ENCODE data around the gene IFNL1. TPM values are rescaled to one million over a fixed set of nuclear protein-coding genes. Genes with fewer than 3 reads are reported as not detected.

IFNL1 gene
- total and polyA plus RNA-seq, 9 of the 15 experiments (the other 6 are each of a cell fraction or from before 2014, with no cell fraction given): not detected

DNA sequence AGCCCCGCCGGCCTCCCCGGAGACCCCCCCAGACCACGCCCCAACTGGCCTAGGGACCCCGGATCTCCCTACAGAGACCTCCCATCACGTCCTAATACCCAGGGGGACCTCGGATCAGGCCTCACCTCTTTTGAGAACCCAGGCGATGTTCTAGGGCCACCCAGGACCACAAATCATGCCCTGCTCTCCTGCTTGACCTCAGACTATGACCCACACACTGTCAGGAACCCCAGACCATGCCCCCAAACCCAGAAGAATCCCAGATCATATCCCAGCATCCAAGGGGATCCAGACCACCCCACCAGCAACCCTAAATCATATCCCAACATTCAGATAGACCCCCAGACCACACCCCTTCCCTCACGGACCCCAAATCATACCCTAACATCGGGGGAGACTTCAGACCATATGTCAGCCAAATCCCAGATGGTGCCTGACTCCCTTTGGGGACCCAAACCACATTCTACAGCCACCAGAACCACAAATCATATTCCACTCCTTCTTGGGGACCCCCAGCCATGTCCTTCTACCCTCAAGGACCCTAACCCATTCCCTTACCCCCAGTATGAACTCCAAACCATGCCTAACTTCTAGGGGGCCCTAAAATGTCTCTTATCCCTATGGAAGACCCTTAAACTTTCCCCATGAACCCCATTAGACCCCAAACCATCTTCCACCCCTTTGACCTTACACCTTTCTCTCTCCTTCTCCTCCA is 25.1 kb downstream of the IFNL1 start:
- Histone ChIP-seq H3K9ac (ENCODE audit: insufficient read depth in 1 of 2, low read depth in 2 of 2, low read length in 2 of 2) (no peak overlapping the region; a peak in 1 of 4 replicates), H3K4me2 (ENCODE audit: insufficient read depth, low read length) (peak overlapping the region; percentile 53), H3K27ac (ENCODE audit: extremely low read depth, low read depth, low read length) (no peak overlapping the region), H3K27me3 (ENCODE audit: control insufficient read depth in 2 of 2, insufficient read depth in 2 of 2, low read length in 2 of 2) (no peaks in the 10 kb centered on the region), H4K20me1 (replicated peaks; ENCODE audit: control insufficient read depth, insufficient read depth, low read length) (no peaks in the 10 kb centered on the region), H2AFZ (ENCODE audit: low read depth, low read length) (peak overlapping the region; percentile 78), H3K9me1 (ENCODE audit: control insufficient read depth, insufficient read depth, low read length) (no peaks in the 10 kb centered on the region), H3K9me3 (replicated peaks; ENCODE audit: control insufficient read depth, insufficient read depth, low read depth, low read length) (no peaks in the 10 kb centered on the region), H3K4me3 (no peak overlapping the region), H3K4me1 (replicated peaks in 1 of 2; ENCODE audit: control insufficient read depth in 2 of 2, insufficient read depth in 2 of 2, low read length in 2 of 2) (peaks cover 3 to 12% of the 10 kb centered on the region in 2 experiments; a peak in 4 of 5 replicates), H3K36me3 (ENCODE audit: control insufficient read depth, insufficient read depth, low read length) (peaks cover 15% of the 10 kb centered on the region; the same call in 2 of the 3 replicates), H3K79me2 (ENCODE audit: control insufficient read depth, insufficient read depth, low read length) (peaks cover 20% of the 10 kb centered on the region)
- 17% methylated on average over 6 of the region's 10 CpGs for WGBS (ENCODE audit: insufficient coverage, low coverage, missing lambda C conversion rate)
- DNase-seq (ENCODE audit: extremely low read depth in 1 of 4, low spot score in 3 of 4) (no peak), FAIRE-seq (no peak), ATAC-seq (no peak; the same call in 2 of the 3 replicates)
- in situ Hi-C loops (cut with MboI) (no loop called here), intact Hi-C loops (cut with micrococcal nuclease) (no loop called here)
- ChIA-PET CTCF (ENCODE audit: low intra/inter-chr PET ratio) (no interaction called here), POLR2A (no interaction called here)
- TF ChIP-seq GATAD2A (IDR thresholded peaks at IDR 0.05) (peak; percentile 70; the same call in 1 of the 2 replicates), SRF (CRISPR knock-in tag; IDR thresholded peaks at IDR 0.05) (no peak), ZNF644 (tag; IDR thresholded peaks at IDR 0.05; ENCODE audit: low read depth) (no peak)
- TF ChIP-seq, protein P1, sequence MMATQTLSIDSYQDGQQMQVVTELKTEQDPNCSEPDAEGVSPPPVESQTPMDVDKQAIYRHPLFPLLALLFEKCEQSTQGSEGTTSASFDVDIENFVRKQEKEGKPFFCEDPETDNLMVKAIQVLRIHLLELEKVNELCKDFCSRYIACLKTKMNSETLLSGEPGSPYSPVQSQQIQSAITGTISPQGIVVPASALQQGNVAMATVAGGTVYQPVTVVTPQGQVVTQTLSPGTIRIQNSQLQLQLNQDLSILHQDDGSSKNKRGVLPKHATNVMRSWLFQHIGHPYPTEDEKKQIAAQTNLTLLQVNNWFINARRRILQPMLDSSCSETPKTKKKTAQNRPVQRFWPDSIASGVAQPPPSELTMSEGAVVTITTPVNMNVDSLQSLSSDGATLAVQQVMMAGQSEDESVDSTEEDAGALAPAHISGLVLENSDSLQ (IDR thresholded peaks at IDR 0.05): peak; percentile 16; the same call in 1 of the 2 replicates
- no TSS peak for BruUV-seq (replicated peaks)
